HG02840 (cell line): ENCODE measurements around the gene CERS6.
"Not testable (repeated sequence)": the region's sequence is repeated elsewhere in the genome, so short reads cannot be mapped to it uniquely, and the experiment has no call there.

Experiments
- ATAC-seq: cut with Tn5 transposase; IDR thresholded peaks from one replicate; pipeline ENCODE4 v1.9.1; 2021; ENCODE audit warnings: mild to moderate bottlenecking, moderate library complexity, moderate number of reproducible peaks; ENCODE audit not compliant: unreplicated experiment, low FRiP score

Gene CERS6

GRCh38 chr2:168787098-168787781 lies 331.2 kb downstream of the CERS6 start:
- no peak for ATAC-seq

- ATAC-seq: no peak
Measured at GRCh38 chr2:168787782-168788376, 331.8 kb downstream of the CERS6 start.

- ATAC-seq: no peak
Measured at GRCh38 chr2:168789776-168790175, 333.7 kb downstream of the CERS6 start.

- no peak for ATAC-seq
Measured at GRCh38 chr2:168790226-168790902, 334.3 kb downstream of the CERS6 start.

- not testable (repeated sequence) for ATAC-seq
Measured at GRCh38 chr2:168791140-168791539, 335.1 kb downstream of the CERS6 start.

- no peak for ATAC-seq
Measured at GRCh38 chr2:168793596-168793995, 337.5 kb downstream of the CERS6 start.

GRCh38 chr2:168794968-168795367 lies 338.9 kb downstream of the CERS6 start:
- no peak for ATAC-seq

GRCh38 chr2:168796090-168796577 lies 340.1 kb downstream of the CERS6 start:
- ATAC-seq: no peak

GRCh38 chr2:168796583-168797285 lies 340.7 kb downstream of the CERS6 start:
- ATAC-seq: no peak

GRCh38 chr2:168797286-168797655 lies 341.2 kb downstream of the CERS6 start:
- no peak for ATAC-seq

- no peak for ATAC-seq
Measured at GRCh38 chr2:168798076-168798887, 342.2 kb downstream of the CERS6 start.

GRCh38 chr2:168798888-168799410 lies 342.9 kb downstream of the CERS6 start:
- ATAC-seq: no peak

GRCh38 chr2:168801471-168801870 lies 345.4 kb downstream of the CERS6 start:
- ATAC-seq: no peak

GRCh38 chr2:168801961-168802858 lies 346.1 kb downstream of the CERS6 start, which contains the start of gene NOSTRIN:
Gene NOSTRIN (plus strand): TSS chr2:168802637. CDS start chr2:168802647, 10 bp downstream.
- ATAC-seq: no peak

- ATAC-seq: no peak
Measured at GRCh38 chr2:168802859-168803725, 347.0 kb downstream of the CERS6 start.

- ATAC-seq: no peak
Measured at GRCh38 chr2:168804214-168804613, 348.1 kb downstream of the CERS6 start.

- no peak for ATAC-seq
Measured at GRCh38 chr2:168805615-168806014, 349.5 kb downstream of the CERS6 start.

GRCh38 chr2:168809537-168809936 lies 353.5 kb downstream of the CERS6 start:
- no peak for ATAC-seq
